EH (cell line): Measurements from ENCODE around the gene MB.

Experiments used
- DNase-seq: peaks from one replicate; pipeline ENCODE4 v3.0.0-alpha.2; 2015; ENCODE audit warnings: low read depth

MB gene

DNA sequence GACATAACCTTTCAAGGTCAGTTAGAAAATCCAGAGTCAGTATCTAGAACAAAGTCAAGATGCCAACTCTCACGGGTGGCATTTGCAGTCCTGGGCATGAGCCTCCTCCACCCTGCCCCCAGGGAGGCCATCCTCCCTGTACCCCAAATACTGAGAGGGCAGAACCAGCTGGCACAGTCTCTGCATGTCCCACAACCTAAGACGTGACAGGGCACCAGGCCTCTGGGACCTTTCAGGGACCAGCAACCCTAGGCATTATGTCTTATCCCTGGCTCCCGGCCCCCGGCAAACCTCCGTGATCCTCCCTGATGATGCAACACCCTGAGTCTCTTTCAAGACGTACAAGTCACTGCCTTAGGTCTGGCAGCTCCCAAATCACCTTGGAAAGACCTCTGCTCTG, 2.0 kb downstream of the MB start:
- no peak for DNase-seq

DNA sequence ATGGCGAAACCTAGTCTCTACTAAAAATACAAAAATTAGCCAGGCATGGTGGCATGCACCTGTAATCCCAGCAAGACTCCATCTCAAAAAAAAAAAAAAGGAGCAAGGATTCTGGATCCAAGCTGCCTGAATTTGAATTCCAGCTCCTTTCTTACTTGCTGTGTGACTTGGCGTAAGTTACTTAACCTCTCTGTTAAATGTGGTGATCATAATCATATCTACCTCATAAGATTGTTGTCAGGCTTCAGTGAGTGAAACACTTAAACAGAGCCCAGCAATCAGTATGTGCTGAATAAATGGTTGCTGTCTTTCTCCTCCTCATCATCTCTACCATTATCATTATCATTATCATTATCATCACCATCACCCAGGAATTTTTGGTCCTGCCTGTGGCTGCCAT, 2.7 kb downstream of the MB start:
- DNase-seq = no peak

DNA sequence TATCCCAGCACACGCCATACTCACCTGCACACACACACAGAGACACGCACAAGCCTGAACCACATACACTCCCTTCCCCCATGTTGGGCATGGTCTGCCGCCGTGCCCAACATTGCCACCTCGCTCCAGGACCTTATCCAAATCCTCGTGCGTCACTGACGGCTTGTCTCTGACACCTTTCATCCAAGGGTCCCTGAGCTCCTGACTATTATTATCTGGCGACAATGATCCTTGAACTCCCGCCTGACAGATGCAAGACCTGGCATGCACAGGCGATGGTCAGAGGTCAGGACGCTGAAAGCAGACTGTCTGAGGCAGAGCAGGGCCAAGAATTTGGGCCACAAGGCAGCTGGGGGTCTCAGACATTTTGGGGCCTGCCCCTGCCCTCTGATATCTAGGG, 4.2 kb downstream of the MB start:
- DNase-seq = no peak

DNA sequence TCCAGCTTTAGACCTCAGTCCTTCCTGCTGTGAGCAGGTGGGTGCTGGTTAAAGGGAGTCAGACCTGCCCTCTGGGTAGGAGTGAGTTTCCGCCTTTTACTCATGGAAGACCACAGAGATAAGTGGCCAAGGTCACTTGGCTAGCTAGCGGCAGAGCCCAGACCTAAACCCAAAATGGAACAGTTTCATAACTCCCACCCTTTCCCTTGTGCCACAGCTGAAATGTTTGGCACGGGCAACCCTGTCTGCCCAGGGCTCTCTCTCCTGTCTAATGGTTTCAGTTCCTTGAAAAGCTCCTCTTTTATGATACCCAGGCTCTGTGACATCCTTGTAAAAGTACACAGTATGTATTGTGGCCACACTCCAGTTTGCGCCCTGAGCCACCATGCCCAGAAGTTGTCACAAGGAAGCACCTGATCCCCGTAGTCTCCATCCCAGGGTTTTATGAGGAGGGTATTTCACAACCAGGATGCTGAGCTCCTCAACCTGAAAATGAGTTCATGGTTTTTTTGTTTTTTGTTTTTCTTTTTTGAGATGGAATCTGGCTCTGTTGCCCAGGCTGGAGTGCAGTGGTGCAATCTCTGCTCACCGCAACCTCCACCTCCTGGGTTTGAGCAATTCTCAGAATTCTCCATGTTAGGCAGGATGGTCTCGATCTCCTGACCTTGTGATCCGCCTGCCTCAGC, 5.1 kb downstream of the MB start:
- no peak for DNase-seq

DNA sequence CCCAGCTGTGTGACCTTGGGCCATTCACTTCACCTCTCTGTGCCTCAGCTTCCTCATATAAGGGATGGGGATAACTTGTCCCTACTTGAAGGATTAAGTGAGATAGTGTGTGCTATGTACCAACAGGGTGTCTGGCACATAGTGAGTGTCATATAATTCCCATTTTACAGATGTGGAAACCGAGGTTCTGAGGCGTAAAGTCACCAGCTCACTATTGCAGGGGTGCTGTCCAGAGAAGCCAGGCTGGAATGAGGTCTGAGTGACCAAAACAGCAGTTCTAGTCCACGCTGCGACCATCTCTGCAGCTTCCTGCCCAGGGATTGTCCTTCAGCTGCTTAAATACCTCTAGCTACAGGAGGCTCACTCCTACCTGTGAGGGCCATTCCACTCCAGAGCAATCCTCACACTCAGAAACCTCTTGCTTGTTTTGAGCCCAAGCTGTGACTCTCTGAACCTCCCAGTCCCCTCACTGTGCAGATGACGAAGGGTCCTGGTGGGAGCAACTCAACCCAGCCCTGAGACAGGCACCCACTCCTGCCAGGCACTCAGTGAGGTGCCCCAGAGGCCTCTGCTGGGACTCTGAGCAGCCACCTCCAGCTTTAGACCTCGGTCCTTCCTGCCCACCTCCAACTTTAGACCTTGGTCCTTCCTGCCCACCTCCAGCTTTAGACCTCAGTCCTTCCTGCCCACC, 5.8 kb downstream of the MB start:
- DNase-seq = no peak

DNA sequence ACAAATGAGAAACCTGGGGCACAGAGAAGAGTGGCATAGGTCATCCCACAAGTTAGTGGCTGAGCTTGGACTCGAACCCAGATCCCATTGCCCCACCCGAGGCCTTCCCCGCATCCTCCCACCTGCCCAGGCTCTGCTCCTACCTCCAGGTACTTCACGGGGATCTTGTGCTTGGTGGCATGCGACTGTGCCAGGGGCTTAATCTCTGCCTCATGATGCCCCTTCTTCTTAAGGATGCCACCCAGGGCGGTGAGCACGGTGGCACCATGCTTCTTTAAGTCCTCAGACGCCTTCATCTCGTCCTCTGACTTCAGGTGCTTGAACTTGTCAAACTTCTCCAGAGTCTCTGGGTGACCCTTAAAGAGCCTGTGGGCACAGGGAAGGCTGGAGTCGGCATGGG, 6.4 kb downstream of the MB start:
- DNase-seq = no peak

DNA sequence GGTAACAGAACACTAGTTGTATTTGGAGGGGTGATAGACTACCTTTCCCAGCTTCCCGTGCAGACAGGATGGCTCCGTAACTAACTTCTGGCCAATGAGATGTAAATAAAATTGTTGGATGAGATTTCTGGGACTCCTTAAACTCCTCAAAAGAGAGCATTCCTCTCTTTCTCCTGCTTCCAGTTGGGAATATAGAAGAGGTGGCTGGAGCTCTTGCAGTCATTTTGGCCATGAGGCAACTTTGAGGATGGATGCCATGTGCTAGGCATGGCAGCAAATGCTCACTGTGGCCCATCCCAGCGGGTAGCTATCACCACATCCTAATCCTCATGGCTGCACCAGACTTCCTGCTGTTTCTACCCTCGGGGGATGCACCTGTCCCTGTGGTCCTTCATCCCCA, 7.4 kb downstream of the MB start:
- DNase-seq = no peak

DNA sequence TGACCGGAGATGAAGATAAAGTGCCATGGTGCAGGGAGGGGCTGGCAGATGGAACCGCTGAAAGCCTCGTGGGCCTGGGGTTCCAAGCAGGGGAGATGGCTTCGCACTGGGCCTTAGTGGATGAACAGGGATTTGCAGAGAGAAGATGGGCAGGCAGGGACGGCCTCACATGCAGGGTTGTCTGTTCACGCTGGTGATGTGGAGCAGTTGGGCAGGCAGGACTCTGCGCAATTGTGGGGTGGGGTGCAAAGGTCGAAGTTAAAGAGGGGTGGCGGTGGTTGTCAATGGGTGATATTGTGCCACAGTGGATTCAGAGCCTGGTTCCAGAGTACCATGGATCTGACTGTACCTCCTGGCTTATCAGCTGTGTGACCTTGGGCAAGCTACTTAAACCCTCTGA, 7.9 kb downstream of the MB start:
- no peak for DNase-seq

DNA sequence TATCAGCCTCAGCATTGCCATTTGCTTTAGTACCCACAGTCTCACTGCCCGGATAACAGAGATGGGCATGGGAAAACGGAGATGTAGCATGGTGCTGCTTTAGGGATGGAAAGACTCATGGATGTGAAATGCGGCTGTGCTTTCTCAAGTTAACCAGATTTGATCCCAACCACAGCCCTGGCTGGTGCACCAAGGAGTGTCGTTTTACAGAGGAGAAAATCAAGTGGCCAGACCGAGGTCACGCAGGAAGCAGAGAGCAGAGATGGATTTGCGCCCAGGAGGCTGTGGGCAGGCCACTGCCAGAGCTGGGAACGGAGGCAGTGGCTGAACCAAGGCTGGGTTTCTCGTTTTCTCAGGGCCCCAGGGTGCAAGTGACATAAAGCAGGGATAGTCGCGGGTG, 9.0 kb downstream of the MB start:
- DNase-seq = no peak

DNA sequence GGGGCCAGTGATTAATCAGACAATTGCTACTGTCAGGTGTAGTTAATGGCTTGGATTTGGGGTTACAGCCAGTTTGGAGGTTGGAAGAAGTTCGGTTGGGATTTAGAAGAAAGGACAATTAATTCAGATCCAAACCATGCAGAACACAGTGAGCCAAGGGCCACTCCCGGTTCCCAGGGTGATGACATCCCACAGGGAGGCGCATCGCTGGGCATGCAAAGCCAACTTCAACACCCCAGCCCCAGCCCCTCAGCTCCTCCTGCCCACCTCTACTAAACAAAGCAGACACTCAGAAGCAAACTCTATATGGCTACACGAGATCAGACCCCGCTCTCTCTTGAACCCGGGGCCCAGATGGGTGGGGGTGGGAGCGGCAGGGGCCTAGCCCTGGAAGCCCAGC, 10.2 kb downstream of the MB start:
- no peak for DNase-seq

DNA sequence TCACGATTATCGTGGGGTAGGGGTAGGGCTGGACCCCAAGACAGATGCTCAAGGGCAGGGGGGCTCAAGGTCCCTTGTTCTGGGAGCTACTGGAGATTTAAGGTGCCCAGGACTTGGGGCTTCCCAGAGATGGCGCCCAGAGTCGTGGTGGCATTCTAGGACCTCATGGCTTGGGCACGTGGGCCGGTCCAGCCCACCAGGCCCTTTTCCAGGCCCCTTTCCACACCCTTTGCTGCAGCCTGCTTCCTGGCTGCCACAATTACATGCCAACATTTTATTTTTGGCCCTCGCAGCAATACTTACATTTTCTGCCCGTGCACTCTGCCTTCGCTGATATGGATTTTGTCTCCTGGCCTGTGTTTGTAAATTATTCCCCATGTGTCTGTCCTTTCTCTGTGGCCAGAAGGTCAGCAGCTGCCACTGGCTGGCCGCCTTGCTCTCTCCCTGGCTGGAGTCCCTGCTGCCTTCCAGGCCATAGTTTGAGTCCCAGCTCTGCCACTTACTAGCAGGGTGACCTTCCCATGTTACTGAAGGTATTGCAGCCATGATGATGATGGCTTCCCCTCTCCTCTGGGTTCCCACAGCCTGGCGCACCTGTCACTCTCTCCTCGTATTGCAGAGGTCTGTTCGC, 11.2 kb downstream of the MB start:
- DNase-seq = no peak

DNA sequence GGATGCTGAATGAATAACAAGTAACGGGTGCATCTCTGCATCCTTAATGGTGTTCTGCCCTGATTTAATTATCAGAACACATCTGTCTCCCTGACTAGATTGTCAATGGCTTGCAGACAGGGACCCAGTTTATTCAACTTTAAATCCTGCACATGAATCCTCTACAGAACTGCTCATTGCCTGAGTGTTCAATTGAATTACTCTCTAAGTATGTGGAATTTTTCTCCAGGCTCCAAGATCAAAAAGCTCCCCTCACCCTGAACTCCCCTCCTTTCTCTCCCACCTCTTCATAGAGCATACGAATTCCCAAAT, 11.8 kb downstream of the MB start:
- DNase-seq = no peak

DNA sequence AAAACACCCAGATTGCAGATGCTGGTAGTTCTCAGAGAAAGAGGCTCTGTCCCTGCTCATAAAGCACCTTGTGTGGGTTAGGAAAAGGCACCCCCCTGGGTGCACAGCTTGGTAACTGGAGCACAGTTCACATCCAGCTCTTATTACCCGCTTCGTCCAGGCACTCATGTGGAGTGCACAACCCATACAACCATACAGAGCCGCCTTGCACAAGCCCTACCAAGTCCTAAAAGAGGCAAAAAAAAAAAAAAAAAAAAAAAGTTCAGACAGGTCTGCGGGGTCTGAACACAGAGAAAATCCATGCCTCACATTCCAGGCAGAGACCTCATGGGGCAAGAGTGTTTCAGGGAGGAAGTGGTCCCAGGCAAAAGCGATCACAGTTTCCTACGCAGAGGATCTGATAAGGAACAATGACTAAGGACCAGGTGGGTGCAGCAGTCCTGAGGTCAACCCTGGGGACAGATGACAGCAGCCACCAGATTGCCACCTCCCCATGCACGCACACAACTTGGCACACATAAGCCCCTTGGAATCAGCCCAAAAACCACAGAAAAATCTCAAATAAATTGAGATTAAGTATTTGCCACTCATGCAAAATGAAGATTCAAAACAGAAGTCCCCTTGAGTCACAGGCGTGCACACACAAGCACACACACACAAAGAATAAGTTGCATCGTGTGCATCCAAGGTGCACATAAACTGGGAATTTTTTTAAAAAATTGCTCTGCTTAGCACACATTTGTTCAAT, 12.3 kb downstream of the MB start:
- DNase-seq = peak; percentile 63

DNA sequence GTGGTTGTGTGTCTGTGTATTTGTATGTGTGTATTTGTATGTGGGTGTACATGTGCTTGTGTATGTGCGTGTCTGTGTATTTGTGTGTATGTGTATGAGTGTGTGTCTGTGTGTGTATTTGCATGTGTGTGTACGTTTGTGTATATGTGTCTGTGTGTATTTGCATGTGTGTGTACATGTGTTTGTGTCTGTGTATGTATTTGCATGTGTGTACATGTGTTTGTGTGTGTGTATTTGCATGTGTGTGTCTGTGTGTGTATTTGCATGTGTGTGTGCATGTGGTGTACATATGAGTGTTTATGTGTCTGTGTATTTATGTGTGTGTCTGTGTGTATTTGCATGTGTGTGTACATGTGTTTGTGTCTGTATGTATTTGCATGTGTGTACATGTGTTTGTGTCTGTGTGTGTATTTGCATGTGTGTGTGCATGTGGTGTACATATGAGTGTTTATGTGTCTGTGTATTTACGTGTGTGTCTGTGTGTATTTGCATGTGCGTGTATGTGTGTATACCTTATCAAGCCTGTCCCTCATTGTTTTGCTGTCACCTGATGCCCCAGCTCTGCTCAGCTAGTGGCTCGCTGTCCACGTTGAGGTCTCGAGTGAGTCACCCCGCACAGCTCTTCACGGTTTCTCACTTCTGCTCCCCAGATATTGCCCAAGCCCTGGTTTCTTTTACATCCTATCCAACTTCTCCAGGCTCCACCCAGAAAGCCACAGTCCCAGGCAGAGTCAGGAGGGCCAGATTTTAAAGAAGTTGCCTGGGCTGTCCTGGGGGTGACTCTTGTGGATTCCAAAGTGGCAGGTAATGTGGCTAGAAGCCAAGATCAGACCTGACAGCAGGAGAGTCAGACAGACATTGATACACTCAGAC, 15.2 kb downstream of the MB start:
- DNase-seq = peak; percentile 72

DNA sequence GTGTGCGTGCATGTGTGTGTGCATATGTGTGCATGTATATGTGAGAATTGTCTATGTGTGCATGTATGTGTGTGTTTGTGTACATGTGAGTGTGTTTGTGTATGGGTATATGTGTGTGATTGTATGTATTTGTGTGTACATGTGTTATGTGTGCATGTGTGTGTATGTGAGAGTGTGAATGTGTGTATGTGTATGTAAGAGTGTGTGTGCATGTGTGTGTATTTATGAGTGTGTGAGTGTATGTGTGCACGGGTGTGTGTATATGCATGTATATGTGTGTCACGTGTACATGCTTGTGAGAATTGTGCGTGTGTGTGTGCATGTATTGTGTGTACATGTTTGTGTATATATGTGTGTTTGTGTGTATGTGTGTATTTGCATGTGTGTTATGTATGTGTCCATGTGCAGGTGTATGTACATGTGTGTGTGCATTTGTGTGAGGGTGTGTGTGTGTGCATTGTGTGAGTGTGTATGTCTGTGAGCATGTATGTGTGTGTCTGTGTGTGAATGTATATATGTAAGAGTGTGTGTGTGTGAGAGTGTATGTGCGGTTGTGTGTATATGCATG, 16.0 kb downstream of the MB start:
- no peak for DNase-seq

DNA sequence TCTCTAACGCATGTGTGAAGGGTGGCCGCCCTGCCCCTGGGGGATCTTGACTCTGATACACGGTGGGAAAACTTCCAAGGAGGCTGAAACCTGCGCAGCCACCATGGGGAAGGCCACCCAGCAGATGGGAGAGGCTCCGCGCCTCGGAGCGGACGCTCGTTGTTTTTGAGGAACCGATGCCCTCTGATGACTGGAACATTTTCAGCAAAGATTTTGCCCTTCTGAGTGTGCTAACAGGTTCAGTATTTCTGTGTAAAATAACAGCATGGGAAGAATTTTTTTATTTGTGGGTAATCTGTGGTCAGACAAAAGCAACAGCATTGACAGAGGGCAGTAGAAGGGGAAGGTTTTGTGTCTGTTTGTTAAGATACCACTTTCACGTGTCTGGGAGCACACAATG, 16.7 kb downstream of the MB start:
- no peak for DNase-seq

DNA sequence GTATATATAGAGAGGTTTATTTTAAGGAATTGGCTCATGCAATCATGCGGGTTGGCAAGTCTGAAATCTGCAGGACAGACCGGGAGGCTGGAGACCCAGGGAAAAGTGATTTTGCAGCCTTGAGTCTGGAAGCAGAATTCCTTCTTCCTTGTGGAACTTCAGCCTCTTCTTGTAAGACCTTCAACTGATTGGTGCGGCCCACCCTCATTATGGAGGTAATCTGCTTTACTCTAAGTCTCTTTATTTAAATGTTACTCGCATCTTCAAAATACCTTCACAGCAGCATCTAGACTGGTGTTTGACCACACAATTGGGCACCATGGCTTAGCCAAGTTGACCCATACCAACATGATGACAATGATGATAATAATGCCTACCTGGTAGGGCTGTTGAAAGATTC, 17.8 kb downstream of the MB start:
- DNase-seq = no peak

DNA sequence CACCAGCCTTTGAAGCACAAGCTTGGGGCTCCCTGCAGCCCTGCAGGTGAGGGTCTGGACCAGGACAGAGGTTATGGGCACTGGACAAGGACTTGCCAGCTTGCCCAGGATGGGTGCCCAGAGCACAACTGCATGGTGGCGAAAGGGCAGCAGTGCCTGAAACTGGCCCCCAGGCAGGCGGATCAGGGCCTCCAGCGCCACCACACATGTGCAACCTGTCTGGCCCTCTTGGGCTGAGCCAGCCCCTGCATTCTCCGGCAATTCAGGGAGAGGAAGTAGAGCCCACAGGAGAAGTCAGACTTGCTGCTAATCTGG, 18.8 kb downstream of the MB start:
- no peak for DNase-seq

DNA sequence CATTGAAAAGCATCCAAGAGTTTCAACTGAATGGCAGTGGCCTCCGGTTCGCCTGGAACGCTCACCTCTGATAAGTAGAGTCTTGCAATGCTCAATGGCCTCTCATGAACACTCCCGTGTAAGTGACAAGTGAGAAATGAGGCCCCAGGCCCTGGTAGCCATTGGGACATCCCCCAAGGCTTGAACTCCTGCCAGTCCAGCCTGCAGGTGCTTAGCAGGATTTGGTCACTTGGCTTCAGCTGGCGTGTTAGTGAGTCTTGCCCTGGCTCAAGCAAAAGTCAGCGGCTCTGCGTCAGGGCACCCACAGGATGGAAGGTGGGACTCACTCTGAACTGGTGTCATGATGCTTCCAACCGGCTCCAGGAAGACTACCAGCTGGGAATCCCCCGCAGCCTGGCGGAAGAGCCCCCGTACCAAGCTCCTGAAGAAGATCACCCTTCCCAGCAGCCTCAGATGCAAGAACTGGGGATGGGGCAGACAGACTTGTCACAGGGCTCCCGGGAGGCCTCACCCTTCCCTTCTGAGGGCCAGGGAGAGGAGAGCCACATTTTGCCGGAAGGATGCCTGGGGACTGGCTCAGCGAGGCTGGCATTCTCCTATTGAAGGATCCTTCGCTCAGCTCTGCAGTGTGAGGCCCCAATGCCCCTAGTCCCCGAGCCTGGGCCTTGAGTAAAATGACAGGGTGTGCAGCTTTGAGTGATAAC, 19.3 kb downstream of the MB start:
- DNase-seq = no peak

DNA sequence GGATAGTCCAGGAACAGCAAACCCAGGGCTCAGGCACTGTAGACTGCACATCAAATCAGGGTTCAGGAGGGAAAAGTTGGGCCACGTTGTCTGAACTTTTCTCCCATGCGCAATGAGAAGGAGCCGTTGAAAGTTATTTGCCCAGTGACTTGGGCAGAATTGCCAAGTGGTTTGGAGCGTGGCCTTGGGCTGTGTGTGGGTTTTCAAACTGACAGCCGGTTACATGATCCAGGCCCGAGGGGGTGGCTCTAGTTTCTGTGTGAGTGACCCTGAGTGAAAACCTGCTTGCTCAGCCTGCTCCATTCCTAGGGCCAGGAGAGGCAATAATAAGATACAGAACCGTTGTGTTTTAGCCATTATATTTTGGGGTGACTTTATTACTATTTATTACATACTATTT, 20.3 kb downstream of the MB start:
- no peak for DNase-seq

DNA sequence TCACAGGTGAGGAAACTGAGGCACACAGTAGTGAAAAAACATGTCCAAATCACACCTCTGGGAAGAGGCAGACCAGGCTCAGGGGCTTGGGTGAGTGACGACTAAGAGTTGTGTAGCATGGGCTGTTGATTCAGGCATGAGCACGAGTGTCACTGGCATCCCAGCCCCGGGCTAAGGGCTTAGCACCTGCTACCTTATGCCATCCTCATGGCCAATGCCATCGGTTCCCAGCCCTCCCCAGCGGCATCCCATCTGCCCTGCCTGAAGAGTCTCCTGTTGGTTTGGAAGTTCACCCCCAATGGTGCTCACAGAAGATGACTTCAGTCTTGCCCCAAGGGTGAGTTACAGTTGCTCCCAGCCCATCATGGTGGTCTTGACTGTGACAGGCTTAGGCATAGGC, 22.4 kb downstream of the MB start:
- DNase-seq = no peak
